Prostate gland (tissue), 2 donors: ENCODE measurements around the gene LAMA4. TPM values are rescaled to one million over a fixed set of nuclear protein-coding genes. Genes with fewer than 3 reads are reported as not detected.

Source experiments
- DNase-seq: peaks from one replicate; pipeline ENCODE4 v3.0.0-alpha.2; 2019; ENCODE audit warnings: low spot score
- H3K27ac ChIP-seq, 2 donors: fragments of 200-600 bp; sonication (generic); 2 replicates each; pipeline ENCODE4 v1.5.1; 2017 to 2019
- H3K27me3 ChIP-seq: fragments of 200-600 bp; sonication (generic); replicated peaks from 2 replicates; pipeline ENCODE4 v1.5.1; 2019; ENCODE audit not compliant: insufficient read depth
- H3K36me3 ChIP-seq, 2 donors: fragments of 200-600 bp; sonication (generic); 1 replicate in 1 of 2; 2 replicates in 1 of 2; pipeline versions ENCODE4 v1.5.1 to v1.8.1; 2017 to 2019
- H3K4me1 ChIP-seq: fragments of 200-600 bp; sonication (generic); replicated peaks from 2 replicates; pipeline ENCODE4 v1.5.1; 2019
- H3K4me3 ChIP-seq, 2 donors: fragments of 200-600 bp; sonication (generic); 2 replicates each; pipeline ENCODE4 v1.5.1; 2017 to 2019
- H3K9me3 ChIP-seq: fragments of 200-600 bp; sonication (generic); 2 replicates; pipeline ENCODE4 v1.5.1; 2017
- POLR2A ChIP-seq: fragments of 450-650 bp; IDR thresholded peaks from one replicate; pipeline ENCODE4 v1.6.1; 2016; ENCODE audit warnings: antibody characterized with exemption, mild to moderate bottlenecking
- POLR2AphosphoS5 ChIP-seq: sonication (generic); formaldehyde crosslinking; IDR thresholded peaks from one replicate; pipeline ENCODE4 v1.6.1; 2017; ENCODE audit warnings: antibody characterized with exemption
- WGBS: methylation state at CpG from one replicate; pipeline ENCODE4 v1.1.5; 2018; 5-methylcytosine and 5-hydroxymethylcytosine counted together
- intact Hi-C: fragments of 100-400 bp; cut with DNase I; formaldehyde crosslinking; loops from one replicate; pipeline ENCODE4 v1.14.2; 2022
- total RNA-seq, 2 donors: library from RNA; depleted of rRNA; stranded (reverse); fragments of >200 nt; gene quantifications; one replicate each; pipeline ENCODE4 v1.1.0, GENCODE V29; 2016
- TF ChIP-seq, protein P1 (sequence below), 4 experiments: fragments of 200-600 bp in 2 of 4; fragments of 450-650 bp in 2 of 4; sonication (generic) in 2 of 4; IDR thresholded peaks; 1 replicate in 3 of 4; 2 replicates in 1 of 4; pipeline ENCODE4 v1.5.1; 2016 to 2019; ENCODE audit warnings: antibody characterized with exemption in 4 of 4, mild to moderate bottlenecking in 2 of 4, moderate library complexity in 2 of 4

Gene LAMA4
- total RNA-seq, 2 donors from 2014 or later, result 9.6 to 48.3 TPM

DNA sequence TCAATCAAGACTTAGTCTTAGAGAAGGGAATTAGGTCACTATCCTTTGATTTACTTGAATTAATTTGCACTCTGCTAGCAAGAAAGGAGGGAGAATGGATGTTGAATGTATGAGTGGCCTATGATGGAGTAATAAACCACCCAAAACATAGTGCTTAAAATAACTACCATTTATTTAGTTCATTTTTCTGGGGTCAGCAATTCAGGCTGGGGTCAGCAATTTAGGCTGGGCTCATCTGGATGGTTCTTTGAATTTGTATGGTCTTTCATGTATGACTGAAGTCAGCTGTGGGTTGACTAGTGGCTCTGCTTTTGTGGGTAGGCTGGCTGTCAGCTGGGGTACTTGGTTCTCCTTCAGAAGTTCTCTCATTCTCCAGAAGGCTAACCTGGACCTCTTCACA lies 21.0 kb upstream of the LAMA4 start:
- H3K36me3 ChIP-seq, result no peaks in the 10 kb centered on the region
- TF ChIP-seq POLR2A (no peak), POLR2AphosphoS5 (no peak)
- TF ChIP-seq, protein P1, sequence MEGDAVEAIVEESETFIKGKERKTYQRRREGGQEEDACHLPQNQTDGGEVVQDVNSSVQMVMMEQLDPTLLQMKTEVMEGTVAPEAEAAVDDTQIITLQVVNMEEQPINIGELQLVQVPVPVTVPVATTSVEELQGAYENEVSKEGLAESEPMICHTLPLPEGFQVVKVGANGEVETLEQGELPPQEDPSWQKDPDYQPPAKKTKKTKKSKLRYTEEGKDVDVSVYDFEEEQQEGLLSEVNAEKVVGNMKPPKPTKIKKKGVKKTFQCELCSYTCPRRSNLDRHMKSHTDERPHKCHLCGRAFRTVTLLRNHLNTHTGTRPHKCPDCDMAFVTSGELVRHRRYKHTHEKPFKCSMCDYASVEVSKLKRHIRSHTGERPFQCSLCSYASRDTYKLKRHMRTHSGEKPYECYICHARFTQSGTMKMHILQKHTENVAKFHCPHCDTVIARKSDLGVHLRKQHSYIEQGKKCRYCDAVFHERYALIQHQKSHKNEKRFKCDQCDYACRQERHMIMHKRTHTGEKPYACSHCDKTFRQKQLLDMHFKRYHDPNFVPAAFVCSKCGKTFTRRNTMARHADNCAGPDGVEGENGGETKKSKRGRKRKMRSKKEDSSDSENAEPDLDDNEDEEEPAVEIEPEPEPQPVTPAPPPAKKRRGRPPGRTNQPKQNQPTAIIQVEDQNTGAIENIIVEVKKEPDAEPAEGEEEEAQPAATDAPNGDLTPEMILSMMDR (IDR thresholded peaks at IDR 0.05), result no peak
- H3K4me3 ChIP-seq, result no peak overlapping the region
- H3K4me1 ChIP-seq, result no peaks in the 10 kb centered on the region
- intact Hi-C loops, result no loop called here
- H3K27me3 ChIP-seq, result no peaks in the 10 kb centered on the region
- H3K27ac ChIP-seq, result no peak overlapping the region
- no peaks in the 10 kb centered on the region for H3K9me3 ChIP-seq
- DNase-seq, result no peak

DNA sequence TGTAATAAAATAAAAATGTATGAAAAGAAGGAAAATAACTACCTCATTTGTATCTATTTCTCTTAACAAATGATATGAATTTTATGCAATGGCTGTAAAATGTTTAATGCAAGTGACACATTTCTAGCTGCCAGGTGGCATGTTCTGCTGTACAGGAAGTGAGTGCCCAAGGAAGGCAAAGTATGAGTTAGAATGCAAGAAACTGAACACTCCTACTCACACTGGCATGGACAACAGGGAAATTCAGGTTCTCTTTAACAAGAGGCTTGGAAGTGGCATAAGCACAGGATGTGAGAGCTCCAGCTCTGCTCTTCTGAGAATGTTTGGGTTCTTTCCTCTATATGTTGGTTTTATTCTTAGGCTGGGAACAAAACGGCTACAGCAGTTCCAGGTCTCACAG lies 20.4 kb upstream of the LAMA4 start:
- WGBS, result 63% methylated on average over 1 of the region's 1 CpG
- no peak for DNase-seq
- Histone ChIP-seq H3K36me3 (no peaks in the 10 kb centered on the region), H3K4me1 (no peaks in the 10 kb centered on the region), H3K27me3 (no peaks in the 10 kb centered on the region), H3K9me3 (no peaks in the 10 kb centered on the region), H3K4me3 (no peak overlapping the region), H3K27ac (no peak overlapping the region)
- intact Hi-C loops, result no loop called here
- no peak for TF ChIP-seq POLR2AphosphoS5

DNA sequence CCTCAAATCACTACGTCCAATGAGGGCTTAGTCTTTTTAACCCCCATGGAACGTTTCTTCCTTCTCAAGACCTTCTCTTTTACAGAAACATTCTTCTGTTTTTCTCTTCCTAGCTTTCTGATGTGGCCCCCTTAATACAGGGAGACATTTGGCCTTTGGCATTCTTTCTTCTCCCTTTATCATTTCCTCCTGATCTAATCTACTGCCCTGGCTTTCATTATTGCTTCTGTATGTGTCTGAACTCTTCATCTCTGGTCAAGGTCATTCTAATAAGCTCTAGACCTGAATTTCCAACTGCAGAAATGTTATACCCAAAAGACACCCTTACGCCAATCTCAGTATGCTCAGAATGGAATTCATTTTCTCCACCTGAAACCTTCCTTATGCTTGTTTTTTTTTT lies 18.4 kb upstream of the LAMA4 start:
- H3K9me3 ChIP-seq, result no peaks in the 10 kb centered on the region
- WGBS, result 79% methylated on average over 3 of the region's 3 CpGs
- TF ChIP-seq POLR2A (no peak), POLR2AphosphoS5 (no peak)
- TF ChIP-seq, protein P1 (IDR thresholded peaks at IDR 0.05), result no peak
- intact Hi-C loops, result no loop called here
- no peak overlapping the region for H3K4me3 ChIP-seq
- H3K27ac ChIP-seq, result no peak overlapping the region
- H3K27me3 ChIP-seq, result no peaks in the 10 kb centered on the region
- no peak for DNase-seq
- no peaks in the 10 kb centered on the region for H3K4me1 ChIP-seq
- H3K36me3 ChIP-seq, result no peaks in the 10 kb centered on the region

DNA sequence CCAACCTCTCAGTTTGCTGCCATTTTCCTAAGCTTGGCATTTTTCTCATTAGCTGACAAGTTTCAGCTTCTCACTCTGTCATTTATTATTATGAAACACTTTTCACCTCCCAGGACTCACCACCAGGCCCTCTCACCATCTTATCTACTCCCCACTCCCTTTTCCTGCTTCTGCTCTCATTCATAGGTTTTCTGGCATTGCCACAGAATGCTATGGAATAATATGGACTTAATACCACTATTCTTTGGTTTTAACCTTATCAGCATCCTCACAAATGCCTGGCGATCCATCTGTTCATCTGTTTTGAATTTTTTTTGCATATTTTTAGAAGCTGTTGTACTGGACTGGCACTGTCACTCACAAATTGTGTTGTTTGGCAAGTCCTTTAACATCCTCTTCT lies 16.4 kb upstream of the LAMA4 start:
- 93% methylated on average over 1 of the region's 1 CpG for WGBS
- TF ChIP-seq, protein P1 (IDR thresholded peaks at IDR 0.05), result no peak
- TF ChIP-seq POLR2A (no peak), POLR2AphosphoS5 (no peak)
- Histone ChIP-seq H3K4me1 (no peaks in the 10 kb centered on the region), H3K9me3 (no peaks in the 10 kb centered on the region), H3K36me3 (no peaks in the 10 kb centered on the region), H3K4me3 (no peak overlapping the region), H3K27ac (no peak overlapping the region), H3K27me3 (no peaks in the 10 kb centered on the region)
- no peak for DNase-seq
- intact Hi-C loops, result no loop called here

DNA sequence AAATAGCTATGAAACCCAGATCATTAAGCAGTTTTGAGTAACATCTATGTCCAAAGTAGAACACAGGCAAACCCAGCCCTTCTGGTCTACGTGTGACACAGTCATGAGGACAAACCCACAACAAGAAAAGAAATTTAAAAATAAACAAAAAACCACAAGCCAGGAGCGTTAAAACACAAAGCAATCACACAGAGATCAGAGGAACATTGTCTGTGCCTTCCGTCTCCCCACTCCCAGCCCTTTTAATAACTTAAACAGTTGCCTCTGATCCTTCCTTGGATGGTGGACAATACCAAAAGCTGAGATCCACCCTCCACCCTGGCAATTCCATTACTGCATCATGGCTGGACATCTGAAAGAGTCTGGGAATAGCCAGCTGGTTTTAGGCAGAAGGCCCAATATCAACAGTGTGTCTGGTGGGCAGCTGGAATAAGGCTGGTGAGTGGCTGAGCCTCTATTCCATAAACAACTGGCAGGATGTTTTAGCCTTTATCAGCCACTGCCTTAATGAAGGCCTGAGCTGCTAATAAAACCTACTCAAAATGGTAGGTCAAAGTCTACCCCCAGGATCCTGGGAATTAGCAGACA lies 15.7 kb upstream of the LAMA4 start:
- Histone ChIP-seq H3K36me3 (no peaks in the 10 kb centered on the region), H3K9me3 (no peaks in the 10 kb centered on the region), H3K4me3 (no peak overlapping the region), H3K4me1 (no peaks in the 10 kb centered on the region), H3K27me3 (no peaks in the 10 kb centered on the region), H3K27ac (no peak overlapping the region)
- no peak for DNase-seq
- WGBS, result 75% methylated on average over 3 of the region's 3 CpGs
- TF ChIP-seq POLR2AphosphoS5, result no peak
- no peak for TF ChIP-seq POLR2A
- TF ChIP-seq, protein P1 (IDR thresholded peaks at IDR 0.05), result no peak
- intact Hi-C loops, result no loop called here
